Erythroblast (primary cell): ENCODE measurements around the gene MSI2.

Source experiments
- GATA1 ChIP-seq: IDR thresholded peaks from 2 replicates; pipeline ENCODE4 v1.6.1; 2011; ENCODE audit warnings: low read depth, mild to moderate bottlenecking, control low read depth, low read length, moderate library complexity
- POLR2A ChIP-seq: IDR thresholded peaks from 2 replicates; pipeline ENCODE4 v1.6.1; 2011; ENCODE audit warnings: mild to moderate bottlenecking, low read length

- TF ChIP-seq POLR2A (no peak), GATA1 (no peak)
Observed at GRCh38 chr17:57266902-57267311, 10.6 kb downstream of the MSI2 start.
